GM12801 (cell line): Measurements from ENCODE around the gene ENOSF1.

Experiments
- TF ChIP-seq, protein P1 (sequence below): IDR thresholded peaks from one replicate; pipeline ENCODE4 v1.5.1; 2011; ENCODE audit warnings: control low read depth; ENCODE audit not compliant: insufficient read length; ENCODE audit errors: extremely low read depth

The ENOSF1 gene

DNA sequence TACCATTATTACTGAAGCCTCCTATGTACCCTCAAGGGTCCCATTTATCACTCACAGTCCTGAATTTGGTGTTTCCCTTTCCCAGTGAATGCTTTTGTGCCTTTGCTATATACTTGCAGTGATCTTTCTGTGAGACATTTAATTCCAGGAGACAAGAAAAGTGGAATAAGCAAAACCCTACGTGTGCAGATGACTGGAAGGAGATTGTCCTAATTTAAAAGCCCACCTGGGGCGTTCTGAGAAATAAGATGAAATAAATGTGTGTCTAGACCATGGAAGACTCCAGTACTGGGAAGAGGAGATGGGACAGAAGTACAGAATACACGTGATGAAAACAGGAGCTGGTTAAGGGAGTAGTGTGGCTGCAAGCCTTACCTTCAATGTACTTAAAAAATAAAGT is 35.7 kb downstream of the ENOSF1 start:
- TF ChIP-seq, protein P1, sequence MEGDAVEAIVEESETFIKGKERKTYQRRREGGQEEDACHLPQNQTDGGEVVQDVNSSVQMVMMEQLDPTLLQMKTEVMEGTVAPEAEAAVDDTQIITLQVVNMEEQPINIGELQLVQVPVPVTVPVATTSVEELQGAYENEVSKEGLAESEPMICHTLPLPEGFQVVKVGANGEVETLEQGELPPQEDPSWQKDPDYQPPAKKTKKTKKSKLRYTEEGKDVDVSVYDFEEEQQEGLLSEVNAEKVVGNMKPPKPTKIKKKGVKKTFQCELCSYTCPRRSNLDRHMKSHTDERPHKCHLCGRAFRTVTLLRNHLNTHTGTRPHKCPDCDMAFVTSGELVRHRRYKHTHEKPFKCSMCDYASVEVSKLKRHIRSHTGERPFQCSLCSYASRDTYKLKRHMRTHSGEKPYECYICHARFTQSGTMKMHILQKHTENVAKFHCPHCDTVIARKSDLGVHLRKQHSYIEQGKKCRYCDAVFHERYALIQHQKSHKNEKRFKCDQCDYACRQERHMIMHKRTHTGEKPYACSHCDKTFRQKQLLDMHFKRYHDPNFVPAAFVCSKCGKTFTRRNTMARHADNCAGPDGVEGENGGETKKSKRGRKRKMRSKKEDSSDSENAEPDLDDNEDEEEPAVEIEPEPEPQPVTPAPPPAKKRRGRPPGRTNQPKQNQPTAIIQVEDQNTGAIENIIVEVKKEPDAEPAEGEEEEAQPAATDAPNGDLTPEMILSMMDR = no peak

DNA sequence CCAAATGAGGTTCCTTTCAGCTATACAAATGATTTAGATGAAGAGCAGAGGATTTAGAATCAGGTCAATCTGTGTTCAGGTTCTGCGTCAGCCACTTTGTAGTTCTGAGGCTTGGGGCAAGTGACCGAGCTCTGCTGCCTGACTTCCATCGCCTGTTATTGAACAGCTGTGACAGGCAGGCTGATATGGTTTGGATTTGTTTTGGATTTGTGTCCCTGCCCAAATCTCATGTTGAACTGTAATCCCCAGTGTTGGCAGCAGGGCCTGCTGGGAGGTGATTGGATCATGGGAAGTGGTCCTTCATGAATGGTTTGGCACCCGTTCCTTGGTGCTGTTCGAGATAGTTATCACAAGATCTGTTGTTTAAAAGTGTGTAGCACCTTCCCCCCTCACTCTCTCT is 36.4 kb downstream of the ENOSF1 start:
- TF ChIP-seq, protein P1 = no peak

DNA sequence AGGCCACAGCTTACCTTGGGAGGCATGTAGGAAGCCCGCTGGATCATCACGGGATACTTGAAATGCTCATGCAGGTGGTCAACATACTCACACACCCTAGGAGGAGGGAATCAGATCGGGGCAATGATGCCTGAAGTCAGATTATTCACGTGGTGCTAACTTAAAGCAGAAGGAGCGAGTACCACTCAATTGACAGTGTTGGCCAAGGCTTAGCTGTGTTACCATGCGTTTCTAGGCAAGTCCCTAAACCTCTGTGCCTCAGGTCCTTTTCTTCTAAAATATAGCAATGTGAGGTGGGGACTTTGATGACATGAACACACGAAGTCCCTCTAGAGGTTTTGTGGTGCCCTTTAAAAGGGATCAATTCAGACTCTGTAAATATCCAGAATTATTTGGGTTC is 37.1 kb downstream of the ENOSF1 start:
- TF ChIP-seq, protein P1 = no peak

DNA sequence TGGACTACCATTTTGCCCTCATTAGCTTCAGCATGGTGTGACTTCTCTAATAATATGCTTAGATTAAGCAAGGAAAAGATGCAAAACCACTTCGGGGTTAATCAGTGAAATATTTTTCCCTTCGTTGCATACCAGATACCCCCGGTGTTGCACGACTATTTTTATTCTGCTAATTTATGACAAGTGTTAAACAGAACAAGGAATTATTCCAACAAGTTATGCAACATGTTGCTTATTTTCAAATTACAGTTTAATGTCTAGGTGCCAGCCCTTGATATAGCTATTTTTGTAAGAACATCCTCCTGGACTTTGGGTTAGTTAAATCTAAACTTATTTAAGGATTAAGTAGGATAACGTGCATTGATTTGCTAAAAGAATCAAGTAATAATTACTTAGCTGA is 38.7 kb downstream of the ENOSF1 start:
- TF ChIP-seq, protein P1 = no peak

DNA sequence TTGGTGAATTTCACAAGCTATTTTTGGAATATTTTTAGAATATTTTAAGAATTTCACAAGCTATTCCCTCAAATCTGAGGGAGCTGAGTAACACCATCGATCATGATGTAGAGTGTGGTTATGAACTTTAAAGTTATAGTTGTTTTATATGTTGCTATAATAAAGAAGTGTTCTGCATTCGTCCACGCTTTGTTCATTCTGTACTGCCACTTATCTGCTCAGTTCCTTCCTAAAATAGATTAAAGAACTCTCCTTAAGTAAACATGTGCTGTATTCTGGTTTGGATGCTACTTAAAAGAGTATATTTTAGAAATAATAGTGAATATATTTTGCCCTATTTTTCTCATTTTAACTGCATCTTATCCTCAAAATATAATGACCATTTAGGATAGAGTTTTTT is 39.1 kb downstream of the ENOSF1 start:
- TF ChIP-seq, protein P1 = no peak

DNA sequence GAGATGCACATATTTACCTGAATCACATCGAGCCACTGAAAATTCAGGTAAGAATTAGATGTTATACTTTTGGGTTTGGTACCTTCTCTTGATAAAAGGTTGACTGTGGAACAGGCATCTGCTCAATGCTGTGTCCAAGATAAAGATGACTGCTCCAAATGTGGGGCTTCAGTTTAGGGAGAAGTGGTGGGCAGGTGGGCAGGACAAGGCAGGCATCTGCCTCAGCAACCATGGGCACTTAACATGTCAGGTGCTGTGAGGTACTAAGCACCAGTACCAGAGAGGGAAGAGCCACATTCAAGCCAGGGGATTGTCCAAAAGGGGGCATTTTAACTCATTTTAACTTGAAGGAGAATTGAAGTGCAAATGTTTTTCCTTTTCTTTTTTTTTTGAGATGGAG is 41.0 kb downstream of the ENOSF1 start:
- TF ChIP-seq, protein P1 = no peak

DNA sequence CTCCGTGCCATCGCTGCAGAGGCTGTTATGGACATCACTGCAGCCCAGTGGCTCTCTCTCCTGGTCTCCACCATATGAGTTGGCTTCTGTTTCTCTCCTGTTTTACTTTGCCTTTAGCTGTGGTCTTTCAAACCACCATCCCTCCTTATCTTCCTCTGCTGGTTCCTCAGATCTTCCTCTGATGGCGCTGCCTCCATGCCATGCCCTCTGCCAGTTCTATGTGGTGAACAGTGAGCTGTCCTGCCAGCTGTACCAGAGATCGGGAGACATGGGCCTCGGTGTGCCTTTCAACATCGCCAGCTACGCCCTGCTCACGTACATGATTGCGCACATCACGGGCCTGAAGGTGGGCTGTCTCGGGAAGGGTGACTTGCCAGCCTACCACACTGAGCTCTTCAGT is 41.9 kb downstream of the ENOSF1 start:
- TF ChIP-seq, protein P1 = no peak

DNA sequence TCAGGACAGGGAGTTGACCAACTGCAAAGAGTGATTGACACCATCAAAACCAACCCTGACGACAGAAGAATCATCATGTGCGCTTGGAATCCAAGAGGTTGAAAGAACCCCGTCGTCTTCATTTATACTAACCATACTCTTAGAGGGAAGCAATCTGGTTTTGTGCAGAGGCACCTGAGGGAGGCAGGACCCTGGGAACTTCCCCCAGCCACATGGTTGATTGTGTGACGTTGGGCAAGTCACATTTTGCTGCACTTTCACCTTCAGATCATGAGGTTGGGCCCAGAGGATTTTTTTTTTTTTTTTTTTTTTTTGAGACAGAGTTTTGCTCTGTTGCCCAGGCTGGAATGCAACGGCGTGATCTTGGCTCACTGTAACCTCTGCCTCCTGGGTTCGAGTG is 43.4 kb downstream of the ENOSF1 start:
- TF ChIP-seq, protein P1 = no peak
